ENCODE data around the gene SGCB. TPM values are rescaled to one million over a fixed set of nuclear protein-coding genes. Genes with fewer than 3 reads are reported as not detected.

SGCB gene
- total and polyA plus RNA-seq, 2 of the 4 experiments (the other 2 are of a cell fraction), result 16.3 to 24.0 TPM

- Histone ChIP-seq H3K9ac (ENCODE audit: low read depth, low read length) (no peak overlapping the region), H3K56ac (ENCODE audit: extremely low read depth, insufficient read depth, low read length) (no peak overlapping the region), H2AK9ac (replicated peaks; ENCODE audit: low read depth, low read length, poor library complexity) (no peak overlapping the region), H2AK5ac (ENCODE audit: low read depth, low read length) (no peak overlapping the region), H3K23ac (ENCODE audit: low read depth, low read length) (no peak overlapping the region), H2BK15ac (ENCODE audit: low read depth, low read length) (no peak overlapping the region), H4K91ac (ENCODE audit: insufficient read depth, low read depth, low read length) (no peak overlapping the region), H3K9me1 (ENCODE audit: insufficient read depth, low read length) (no peaks in the 10 kb centered on the region), H2BK20ac (ENCODE audit: low read depth, low read length) (no peak overlapping the region), H4K5ac (ENCODE audit: low read depth, low read length) (no peak overlapping the region), H3K14ac (replicated peaks; ENCODE audit: low read depth, low read length) (no peak overlapping the region), H3K4me2 (ENCODE audit: low read depth, low read length) (no peak overlapping the region), H3K36me3 (ENCODE audit: control insufficient read depth, insufficient read depth, low read length) (no peaks in the 10 kb centered on the region), H3K27ac (ENCODE audit: insufficient read depth, low read length) (no peak overlapping the region), H2BK120ac (ENCODE audit: low read depth, low read length) (no peak overlapping the region), H4K20me1 (ENCODE audit: insufficient read depth, low read length) (no peaks in the 10 kb centered on the region), H2BK5ac (ENCODE audit: low read depth, low read length, poor library complexity, severe bottlenecking) (no peak overlapping the region), H3K4ac (ENCODE audit: low read depth, low read length) (no peak overlapping the region), H4K8ac (ENCODE audit: low read depth in 2 of 2, low read length in 2 of 2) (no peak overlapping the region), H2AFZ (replicated peaks; ENCODE audit: low read length, poor library complexity) (no peak overlapping the region), H3K4me1 (ENCODE audit: control insufficient read depth, insufficient read depth, low read length) (no peaks in the 10 kb centered on the region), H3K9me3 (ENCODE audit: control insufficient read depth, insufficient read depth, low read length) (no peaks in the 10 kb centered on the region), H3K18ac (ENCODE audit: low read depth, low read length) (no peak overlapping the region), H3K79me1 (ENCODE audit: low read depth in 1 of 2, low read length in 2 of 2) (no peaks in the 10 kb centered on the region), H3K4me3 (ENCODE audit: insufficient read depth, low read depth, low read length) (no peak overlapping the region), H3K27me3 (ENCODE audit: control insufficient read depth, insufficient read depth, low read length) (no peaks in the 10 kb centered on the region)
- intact Hi-C loops (cut with micrococcal nuclease) (loop anchor here (10.0 kb wide), 1 partner anchor 60 kb away; no protein-coding TSS in a partner anchor), in situ Hi-C loops (cut with MboI; ENCODE audit: low sequenced_read_pairs) (no loop called here), dilution Hi-C loops (cut with HindIII; ENCODE audit: low sequenced_read_pairs, unreplicated experiment) (no loop called here)
- ChIA-PET CTCF (no interaction called here), POLR2A (ENCODE audit: unreplicated experiment) (no interaction called here)
- no peak for DNase-seq
- TF ChIP-seq POLR2A (IDR thresholded peaks at IDR 0.05; ENCODE audit: low read depth, low read length), result no peak
- WGBS, 2 experiments (ENCODE audit: extremely low coverage in 2 of 2, insufficient read length in 1 of 2), result no CpG with 5 or more reads among the region's 1 CpG
- BruUV-seq (replicated peaks), result no TSS peak
- ATAC-seq (ENCODE audit: low read depth), result no peak
These were observed 23.2 kb downstream of the SGCB start for GRCh38 chr4:52014903-52015302.

Measured in IMR-90 (cell line).